Measurements from ENCODE around the gene PEPD. TPM values are rescaled to one million over a fixed set of nuclear protein-coding genes. Genes with fewer than 3 reads are reported as not detected.

PEPD gene
- total RNA-seq, 2 donors from 2014 or later: 74.0 to 89.9 TPM

DNA sequence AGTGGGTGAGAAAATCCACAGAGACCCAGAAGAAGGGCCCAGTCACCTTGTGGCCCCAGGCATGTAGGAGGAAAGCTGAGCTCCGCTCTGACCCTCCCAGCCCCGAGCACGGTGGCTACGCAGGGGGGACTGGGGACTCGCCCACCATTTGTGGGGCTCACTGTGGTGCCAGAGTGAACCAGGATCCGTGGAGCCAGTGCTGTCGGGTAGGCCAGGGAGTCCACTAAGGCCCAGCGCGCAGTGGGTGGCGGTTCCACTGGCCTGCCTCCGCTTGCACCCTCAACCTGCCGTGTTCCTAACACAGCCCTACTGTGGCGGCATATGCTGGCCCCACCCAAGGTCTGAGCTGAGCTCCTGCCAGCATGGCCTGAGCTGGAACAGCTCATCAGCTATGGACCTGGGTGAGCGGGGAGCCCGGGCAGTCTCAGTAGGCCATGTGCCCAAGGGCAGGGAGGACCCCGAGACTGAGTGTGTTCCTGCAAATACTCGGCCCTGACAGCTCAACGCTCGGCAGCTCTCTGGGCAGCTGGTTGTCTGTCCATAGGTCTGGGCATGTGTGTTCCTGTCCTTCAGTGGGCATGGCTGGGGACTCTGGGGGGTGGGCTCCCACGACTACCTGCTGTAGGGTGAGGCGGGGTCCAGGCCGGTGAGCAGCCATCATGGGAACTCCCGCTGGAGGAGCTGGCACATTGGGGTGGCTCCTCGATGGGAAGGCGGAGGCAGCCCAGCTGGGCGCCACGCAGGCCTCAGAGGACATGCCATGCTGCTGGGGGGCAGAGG, 111.5 kb downstream of the PEPD start:
- no peaks in the 10 kb centered on the region for H3K9me3 ChIP-seq
- no peak for DNase-seq (ENCODE audit: low spot score)

DNA sequence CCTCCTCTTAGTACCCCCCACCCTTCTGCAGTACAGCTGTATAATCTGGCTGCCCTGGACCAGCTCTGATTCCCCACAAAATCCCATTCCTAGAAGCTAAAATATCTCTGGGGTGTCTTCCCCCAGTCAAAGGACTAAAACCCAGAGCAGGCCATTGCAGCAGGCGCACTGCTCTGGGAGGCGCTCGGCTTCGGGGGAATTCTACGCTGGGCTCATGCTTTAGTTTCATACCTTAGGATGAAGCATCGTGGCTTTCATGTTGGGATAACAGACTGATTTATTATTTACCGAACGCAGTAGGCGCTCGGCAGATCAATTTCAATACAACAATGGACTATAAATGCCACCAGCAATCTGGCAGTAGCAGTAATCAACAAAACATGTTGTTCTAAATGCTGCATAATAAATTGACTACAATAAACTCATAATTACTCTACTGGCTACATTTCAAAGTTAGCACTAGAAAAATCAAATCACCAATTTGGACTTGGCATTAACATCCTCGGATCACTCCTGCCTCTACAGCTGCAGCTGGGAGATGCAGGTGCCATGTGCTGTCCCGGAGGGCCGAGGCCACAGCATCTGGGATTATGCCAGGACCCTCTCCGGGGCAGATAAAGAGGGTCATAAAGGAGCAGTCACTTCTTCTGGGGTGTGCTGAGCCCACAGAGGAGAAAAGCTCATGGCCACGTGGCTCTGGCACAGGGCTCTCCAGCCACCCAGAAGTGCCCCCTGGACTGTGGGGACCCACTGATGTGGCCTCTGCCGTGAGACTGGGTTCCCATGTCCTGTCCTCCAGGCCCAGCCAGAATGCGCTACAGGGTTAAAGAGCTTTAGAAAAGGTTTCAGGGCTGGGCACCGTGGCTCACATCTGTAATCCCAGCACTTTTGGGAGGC, 112.8 kb downstream of the PEPD start:
- no peak for DNase-seq (ENCODE audit: low spot score)
- Histone ChIP-seq H3K27me3 (replicated peaks; ENCODE audit: insufficient read depth) (no peaks in the 10 kb centered on the region), H3K9me3 (no peaks in the 10 kb centered on the region), H3K36me3 (no peaks in the 10 kb centered on the region), H3K4me3 (no peak overlapping the region), H3K27ac (no peak overlapping the region), H3K4me1 (replicated peaks) (no peaks in the 10 kb centered on the region)
- 92% methylated on average over 17 of the region's 18 CpGs for WGBS
- intact Hi-C loops (cut with DNase I): loop anchor here (10.0 kb wide), 1 partner anchor 264 kb away; no protein-coding TSS in a partner anchor
- TF ChIP-seq POLR2A (IDR thresholded peaks at IDR 0.05) (no peak), POLR2AphosphoS5 (IDR thresholded peaks at IDR 0.05) (no peak)
- TF ChIP-seq, protein P1, sequence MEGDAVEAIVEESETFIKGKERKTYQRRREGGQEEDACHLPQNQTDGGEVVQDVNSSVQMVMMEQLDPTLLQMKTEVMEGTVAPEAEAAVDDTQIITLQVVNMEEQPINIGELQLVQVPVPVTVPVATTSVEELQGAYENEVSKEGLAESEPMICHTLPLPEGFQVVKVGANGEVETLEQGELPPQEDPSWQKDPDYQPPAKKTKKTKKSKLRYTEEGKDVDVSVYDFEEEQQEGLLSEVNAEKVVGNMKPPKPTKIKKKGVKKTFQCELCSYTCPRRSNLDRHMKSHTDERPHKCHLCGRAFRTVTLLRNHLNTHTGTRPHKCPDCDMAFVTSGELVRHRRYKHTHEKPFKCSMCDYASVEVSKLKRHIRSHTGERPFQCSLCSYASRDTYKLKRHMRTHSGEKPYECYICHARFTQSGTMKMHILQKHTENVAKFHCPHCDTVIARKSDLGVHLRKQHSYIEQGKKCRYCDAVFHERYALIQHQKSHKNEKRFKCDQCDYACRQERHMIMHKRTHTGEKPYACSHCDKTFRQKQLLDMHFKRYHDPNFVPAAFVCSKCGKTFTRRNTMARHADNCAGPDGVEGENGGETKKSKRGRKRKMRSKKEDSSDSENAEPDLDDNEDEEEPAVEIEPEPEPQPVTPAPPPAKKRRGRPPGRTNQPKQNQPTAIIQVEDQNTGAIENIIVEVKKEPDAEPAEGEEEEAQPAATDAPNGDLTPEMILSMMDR (IDR thresholded peaks at IDR 0.05): no peak

More for the DNA sequence above, 111.5 kb downstream of the PEPD start:
- Histone ChIP-seq H3K4me3 (no peak overlapping the region), H3K36me3 (no peaks in the 10 kb centered on the region), H3K27me3 (replicated peaks; ENCODE audit: insufficient read depth) (no peaks in the 10 kb centered on the region), H3K4me1 (replicated peaks) (no peaks in the 10 kb centered on the region), H3K27ac (no peak overlapping the region)
- 94% methylated on average over 15 of the region's 27 CpGs for WGBS
- TF ChIP-seq POLR2A (IDR thresholded peaks at IDR 0.05): no peak
- TF ChIP-seq, protein P1 (IDR thresholded peaks at IDR 0.05): no peak
- TF ChIP-seq POLR2AphosphoS5 (IDR thresholded peaks at IDR 0.05): no peak
- intact Hi-C loops (cut with DNase I): loop anchor here (10.0 kb wide), 1 partner anchor 265 kb away; no protein-coding TSS in a partner anchor

DNA sequence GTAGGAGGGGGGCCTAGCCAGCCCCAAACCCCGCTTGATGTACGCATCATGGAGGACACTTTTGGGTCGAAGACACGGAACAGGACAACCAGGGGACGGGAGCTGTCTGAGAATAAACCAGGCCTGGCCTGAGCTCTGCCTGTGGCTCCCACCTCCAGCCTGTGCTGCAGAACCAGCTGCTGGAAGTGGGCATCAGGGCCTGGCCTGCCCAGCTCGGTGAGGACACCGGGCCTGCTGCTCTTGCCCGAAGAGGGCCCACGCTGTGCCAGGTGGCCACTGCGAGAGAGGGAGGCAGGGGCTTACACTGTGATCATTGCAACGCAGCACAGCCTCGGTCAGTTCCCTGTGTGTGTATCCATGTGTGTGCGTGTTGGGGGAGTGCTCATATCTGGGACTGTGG, 113.5 kb downstream of the PEPD start:
- WGBS: 89% methylated on average over 13 of the region's 13 CpGs
- intact Hi-C loops (cut with DNase I): loop anchor here (10.0 kb wide), 1 partner anchor 263 kb away; no protein-coding TSS in a partner anchor

DNA sequence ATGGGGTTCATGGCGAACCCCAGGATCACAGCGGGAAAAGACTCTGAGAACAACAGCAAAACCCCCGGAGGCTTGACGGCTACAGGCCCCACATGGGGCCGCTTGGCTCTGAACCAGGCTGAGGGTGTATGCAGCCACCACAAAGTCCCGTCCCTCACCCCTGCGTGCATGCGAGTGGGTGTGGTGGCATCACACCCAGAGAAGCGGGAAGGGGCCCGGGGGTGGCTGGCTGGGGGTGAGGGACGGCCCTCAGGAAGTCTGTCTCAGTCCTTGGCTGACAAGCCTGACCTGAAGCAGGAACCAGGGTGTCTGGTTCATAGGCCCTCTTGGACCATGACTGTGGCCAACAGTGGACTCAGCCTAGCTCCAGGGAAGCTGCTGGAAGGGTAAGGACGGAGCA, 113.9 kb downstream of the PEPD start:
- H3K27me3 ChIP-seq (replicated peaks; ENCODE audit: insufficient read depth): no peaks in the 10 kb centered on the region
- no peaks in the 10 kb centered on the region for H3K9me3 ChIP-seq

More for the DNA sequence above, 113.5 kb downstream of the PEPD start:
- H3K27ac ChIP-seq: no peak overlapping the region
- TF ChIP-seq POLR2A (IDR thresholded peaks at IDR 0.05): no peak
- no peak for TF ChIP-seq POLR2AphosphoS5 (IDR thresholded peaks at IDR 0.05)
- TF ChIP-seq, protein P1 (IDR thresholded peaks at IDR 0.05): no peak
- DNase-seq (ENCODE audit: low spot score): no peak
- H3K9me3 ChIP-seq: no peaks in the 10 kb centered on the region
- no peaks in the 10 kb centered on the region for H3K36me3 ChIP-seq
- no peaks in the 10 kb centered on the region for H3K4me1 ChIP-seq (replicated peaks)
- no peak overlapping the region for H3K4me3 ChIP-seq
- H3K27me3 ChIP-seq (replicated peaks; ENCODE audit: insufficient read depth): no peaks in the 10 kb centered on the region

More for the DNA sequence above, 113.9 kb downstream of the PEPD start:
- TF ChIP-seq, protein P1 (IDR thresholded peaks at IDR 0.05): no peak
- TF ChIP-seq POLR2A (IDR thresholded peaks at IDR 0.05) (no peak), POLR2AphosphoS5 (IDR thresholded peaks at IDR 0.05) (no peak)
- no peak overlapping the region for H3K27ac ChIP-seq
- no peaks in the 10 kb centered on the region for H3K36me3 ChIP-seq
- intact Hi-C loops (cut with DNase I): loop anchor here (1.0 to 10.0 kb wide), 2 partner anchors 167 to 263 kb away; no protein-coding TSS in a partner anchor
- WGBS: 79% methylated on average over 11 of the region's 12 CpGs
- no peak for DNase-seq (ENCODE audit: low spot score)
- H3K4me3 ChIP-seq: no peak overlapping the region
- no peaks in the 10 kb centered on the region for H3K4me1 ChIP-seq (replicated peaks)
